Epithelial cell of proximal tubule (primary cell): ENCODE measurements around the gene SAFB. TPM values are rescaled to one million over a fixed set of nuclear protein-coding genes. Genes with fewer than 3 reads are reported as not detected.

ENCODE experiments used
- DNase-seq: peaks from one replicate; pipeline ENCODE4 v3.0.0-alpha.2; 2011; ENCODE audit warnings: low read depth
- H3K4me3 ChIP-seq: 2 replicates; pipeline ENCODE4 v1.5.1; 2011; ENCODE audit warnings: low read depth, mild to moderate bottlenecking, low read length
- total RNA-seq: library from RNA; depleted of rRNA; stranded (reverse); fragments of >200 nt; gene quantifications from 2 replicates; pipeline ENCODE4 v1.2.3, GENCODE V29; 2015
- TF ChIP-seq, protein P1 (sequence below): conservative IDR thresholded peaks from 2 replicates; pipeline ENCODE4 v1.5.1; 2012; ENCODE audit warnings: low read depth, mild to moderate bottlenecking, low read length

Gene SAFB
- total RNA-seq, 1 donor from 2014 or later, result 65.6 TPM

DNA sequence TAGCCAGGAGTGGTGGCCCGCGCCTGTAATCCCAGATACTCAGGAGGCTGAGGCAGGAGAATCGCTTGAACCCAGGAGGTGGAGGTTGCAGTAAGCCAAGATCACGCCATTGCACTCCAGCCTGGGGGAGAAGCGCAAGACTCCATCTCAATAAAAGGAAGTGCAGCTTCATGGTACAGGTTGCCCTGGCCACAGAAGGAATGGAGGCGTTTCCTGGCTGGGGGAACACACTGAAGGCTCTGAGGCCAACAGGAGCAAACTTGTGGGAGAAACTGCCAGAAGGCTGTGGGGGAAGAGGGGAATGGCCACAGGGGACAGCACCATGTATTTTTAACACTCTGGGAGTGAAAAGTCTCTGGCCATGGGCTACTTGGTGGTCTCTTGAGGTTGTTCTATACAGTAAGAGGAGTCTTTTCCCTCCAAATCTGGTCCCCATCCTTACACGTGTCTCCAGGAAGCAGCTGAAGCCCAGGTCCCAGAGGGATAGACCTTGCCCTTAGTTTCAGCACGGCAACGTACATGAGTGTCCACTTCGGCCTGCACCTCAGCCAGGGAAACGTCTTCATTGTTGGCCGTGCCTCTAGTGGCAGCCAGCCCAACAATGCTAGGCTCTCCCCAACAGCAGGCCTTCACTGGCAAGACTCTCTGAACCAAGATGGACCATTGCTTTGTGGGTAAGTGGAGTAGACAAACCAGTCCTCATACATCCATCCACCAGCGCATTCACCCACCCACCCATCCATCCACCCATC, 50.0 kb downstream of the SAFB start:
- TF ChIP-seq, protein P1, sequence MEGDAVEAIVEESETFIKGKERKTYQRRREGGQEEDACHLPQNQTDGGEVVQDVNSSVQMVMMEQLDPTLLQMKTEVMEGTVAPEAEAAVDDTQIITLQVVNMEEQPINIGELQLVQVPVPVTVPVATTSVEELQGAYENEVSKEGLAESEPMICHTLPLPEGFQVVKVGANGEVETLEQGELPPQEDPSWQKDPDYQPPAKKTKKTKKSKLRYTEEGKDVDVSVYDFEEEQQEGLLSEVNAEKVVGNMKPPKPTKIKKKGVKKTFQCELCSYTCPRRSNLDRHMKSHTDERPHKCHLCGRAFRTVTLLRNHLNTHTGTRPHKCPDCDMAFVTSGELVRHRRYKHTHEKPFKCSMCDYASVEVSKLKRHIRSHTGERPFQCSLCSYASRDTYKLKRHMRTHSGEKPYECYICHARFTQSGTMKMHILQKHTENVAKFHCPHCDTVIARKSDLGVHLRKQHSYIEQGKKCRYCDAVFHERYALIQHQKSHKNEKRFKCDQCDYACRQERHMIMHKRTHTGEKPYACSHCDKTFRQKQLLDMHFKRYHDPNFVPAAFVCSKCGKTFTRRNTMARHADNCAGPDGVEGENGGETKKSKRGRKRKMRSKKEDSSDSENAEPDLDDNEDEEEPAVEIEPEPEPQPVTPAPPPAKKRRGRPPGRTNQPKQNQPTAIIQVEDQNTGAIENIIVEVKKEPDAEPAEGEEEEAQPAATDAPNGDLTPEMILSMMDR, result no peak
- DNase-seq, result no peak

DNA sequence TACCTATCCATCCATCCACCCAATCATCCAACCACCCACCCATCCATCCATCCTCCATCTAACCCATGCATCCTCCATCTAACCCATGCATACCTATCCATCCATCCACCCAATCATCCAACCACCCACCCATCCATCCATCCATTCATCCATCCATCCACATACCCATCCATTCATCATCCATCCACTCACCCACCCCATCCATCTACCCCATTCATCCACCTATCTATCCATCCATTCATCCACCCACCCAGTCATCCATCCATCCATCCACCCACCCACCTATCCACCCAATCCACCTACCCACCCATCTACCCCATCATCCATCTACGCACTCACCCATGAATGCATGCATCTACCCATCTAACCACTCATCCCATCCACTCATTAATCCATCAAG, 50.9 kb downstream of the SAFB start:
- TF ChIP-seq, protein P1, result no peak
- no peak for DNase-seq
- H3K4me3 ChIP-seq, result no peak overlapping the region

More for the DNA sequence above, 50.0 kb downstream of the SAFB start:
- H3K4me3 ChIP-seq, result no peak overlapping the region

DNA sequence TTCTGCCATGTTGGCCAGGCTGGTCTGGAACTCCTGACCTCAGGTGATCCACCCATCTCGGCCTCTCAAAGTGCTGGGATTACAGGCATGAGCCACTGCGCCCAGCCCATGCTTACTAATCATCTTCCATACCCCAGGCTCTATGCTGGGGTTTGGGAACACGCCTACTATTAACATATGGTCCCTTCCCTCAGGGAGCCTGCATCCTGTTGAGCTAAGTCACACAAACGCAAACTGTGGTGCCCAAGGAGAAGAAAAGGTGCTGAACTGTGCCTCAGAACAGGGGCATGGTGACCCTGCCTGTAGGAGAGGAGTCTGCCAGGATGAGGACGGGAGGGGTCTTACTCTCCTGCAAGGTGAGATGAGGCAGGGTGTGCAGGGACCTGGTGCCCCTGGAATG, 51.8 kb downstream of the SAFB start:
- TF ChIP-seq, protein P1, result no peak
- DNase-seq, result no peak
- H3K4me3 ChIP-seq, result no peak overlapping the region

- no peak for DNase-seq
- TF ChIP-seq, protein P1, result no peak
- H3K4me3 ChIP-seq, result no peak overlapping the region
These were observed 53.4 kb downstream of the SAFB start for GRCh38 chr19:5676105-5676771.

DNA sequence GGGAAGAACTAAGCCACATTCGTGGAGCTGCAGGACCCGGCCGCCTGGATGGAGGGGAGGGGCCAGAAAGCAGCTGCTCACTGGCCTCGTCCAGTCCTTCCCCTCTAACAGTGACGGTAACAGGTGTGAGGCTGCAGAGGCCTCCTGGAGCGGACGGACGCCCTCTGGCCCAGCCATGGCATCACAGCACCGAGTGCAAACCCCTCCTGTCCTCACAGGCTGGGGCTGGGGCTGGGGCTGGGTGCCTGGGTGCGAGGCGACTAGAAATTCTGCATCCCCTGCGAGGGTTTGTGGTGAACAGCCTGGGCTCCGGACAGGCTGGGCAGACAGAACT, 53.9 kb downstream of the SAFB start:
- TF ChIP-seq, protein P1, result no peak
- no peak for DNase-seq
- no peak overlapping the region for H3K4me3 ChIP-seq

DNA sequence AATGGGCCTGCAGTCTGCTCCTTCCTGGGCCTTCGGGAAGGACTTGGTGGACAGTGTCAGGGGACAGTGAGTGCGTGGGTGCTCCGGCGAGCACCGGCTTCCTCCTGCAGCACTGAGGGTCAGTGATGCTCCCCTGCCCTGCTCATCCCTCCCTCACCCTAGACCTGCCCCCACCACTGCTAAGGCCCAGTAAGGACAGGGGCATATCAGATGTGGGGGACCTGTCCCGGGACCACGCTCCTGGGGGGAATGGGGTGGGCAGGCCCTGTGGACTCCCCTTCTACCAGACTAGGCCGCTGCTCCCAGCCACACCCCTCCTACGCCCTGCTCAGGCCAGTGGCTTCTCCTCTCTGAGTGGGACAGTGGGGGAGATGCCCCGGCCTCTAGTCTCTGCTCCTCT, 54.3 kb downstream of the SAFB start:
- DNase-seq, result no peak
- TF ChIP-seq, protein P1, result no peak
- no peak overlapping the region for H3K4me3 ChIP-seq

- H3K4me3 ChIP-seq, result no peak overlapping the region
- TF ChIP-seq, protein P1, result no peak
- no peak for DNase-seq
These were observed 54.7 kb downstream of the SAFB start for GRCh38 chr19:5677580-5677979.
